Common myeloid progenitor, CD34-positive (primary cell): ENCODE results near the gene CNKSR1.
A peak's percentile ranks its signal among the peaks of the same experiment; 100 is the strongest.

ENCODE experiments used
- CTCF ChIA-PET: fragments of 350-600 bp; sonication (Branson Sonifier 250); formaldehyde crosslinking; loops from one replicate; lab custom pipeline; 2021; ENCODE audit warnings: antibody characterized with exemption; lab: Charles Lee
- POLR2A ChIA-PET: fragments of 350-600 bp; sonication (Branson Sonifier 250); formaldehyde crosslinking; loops from one replicate; lab custom pipeline; 2021; ENCODE audit warnings: antibody characterized with exemption; lab: Charles Lee
- DNase-seq, 3 donors: peaks; one replicate each; pipeline versions ENCODE4 v3.0.0 to v3.0.0-alpha.2; 2013
- H3K27ac ChIP-seq, 2 experiments: 1 replicate in 1 of 2; 2 replicates in 1 of 2; pipeline ENCODE4 v1.7.0; 2013; ENCODE audit warnings: inconsistent platforms in 2 of 2, low read length in 2 of 2, mild to moderate bottlenecking in 2 of 2, low read depth in 1 of 2, moderate library complexity in 1 of 2; ENCODE audit not compliant: severe bottlenecking in 2 of 2, insufficient read depth in 1 of 2, poor library complexity in 1 of 2
- H3K27me3 ChIP-seq, 5 experiments: replicated peaks in 2 of 5; 1 replicate in 3 of 5; 2 replicates in 2 of 5; pipeline versions ENCODE4 v1.6.1 to v1.7.0; 2013; ENCODE audit warnings: low read length in 4 of 5, mild to moderate bottlenecking in 2 of 5, moderate library complexity in 2 of 5, inconsistent platforms in 1 of 5; ENCODE audit not compliant: insufficient read depth in 5 of 5, control insufficient read depth in 4 of 5
- H3K36me3 ChIP-seq, 4 experiments: 1 replicate in 2 of 4; 2 replicates in 2 of 4; pipeline versions ENCODE4 v1.6.1 to v1.7.0; 2013; ENCODE audit warnings: low read length in 3 of 4, control low read depth in 1 of 4, mild to moderate bottlenecking in 1 of 4; ENCODE audit not compliant: control insufficient read depth in 4 of 4, insufficient read depth in 4 of 4
- H3K4me1 ChIP-seq, 4 experiments: 1 replicate in 3 of 4; 2 replicates in 1 of 4; pipeline versions ENCODE4 v1.6.1 to v1.7.1; 2013; ENCODE audit warnings: low read length in 3 of 4, mild to moderate bottlenecking in 3 of 4, control low read depth in 1 of 4, inconsistent platforms in 1 of 4, moderate library complexity in 1 of 4; ENCODE audit not compliant: control insufficient read depth in 4 of 4, insufficient read depth in 4 of 4; ENCODE audit errors: control extremely low read depth in 1 of 4
- H3K4me3 ChIP-seq, 7 experiments: 1 replicate in 4 of 7; 2 replicates in 3 of 7; pipeline versions ENCODE4 v1.5.1 to v1.7.0; 2013; ENCODE audit warnings: mild to moderate bottlenecking in 7 of 7, low read length in 6 of 7, moderate library complexity in 6 of 7, inconsistent platforms in 2 of 7, low read depth in 2 of 7, control low read depth in 1 of 7; ENCODE audit not compliant: insufficient read depth in 4 of 7, control insufficient read depth in 1 of 7; ENCODE audit errors: extremely low read depth in 1 of 7
- H3K9me3 ChIP-seq, 5 experiments: 1 replicate in 4 of 5; 2 replicates in 1 of 5; pipeline versions ENCODE4 v1.6.1 to v1.7.1; 2013; ENCODE audit warnings: low read length in 4 of 5, mild to moderate bottlenecking in 2 of 5, inconsistent platforms in 1 of 5, low read depth in 1 of 5, moderate library complexity in 1 of 5; ENCODE audit not compliant: control insufficient read depth in 4 of 5, insufficient read depth in 2 of 5; ENCODE audit errors: control extremely low read depth in 1 of 5
- WGBS: methylation state at CpG from one replicate; pipeline ENCODE4 v1.1.5; 2013; ENCODE audit not compliant: insufficient coverage; 5-methylcytosine and 5-hydroxymethylcytosine counted together

Gene CNKSR1

GRCh38 chr1:26234644-26235370 lies 57.5 kb downstream of the CNKSR1 start:
- H3K9me3 ChIP-seq: no peaks in the 10 kb centered on the region
- POLR2A ChIA-PET: interaction anchor here (0.6 to 2.1 kb wide), 4 partner anchors 41 to 113 kb away, joined by 3 to 7 read pairs (median 3); partner anchors contain the start of gene ZNF593
- CTCF ChIA-PET: interaction anchor here (0.8 to 2.3 kb wide), 18 partner anchors 9 to 96 kb away, joined by 3 to 12 read pairs (median 3); partner anchors contain the start of genes C1orf232, CATSPER4 and ZNF593
- peaks cover 3 to 35% (median 19%) of the 10 kb centered on the region in 4 experiments for H3K4me1 ChIP-seq
- WGBS: 0% methylated on average over 18 of the region's 30 CpGs
- peaks cover 0 to 3% (median 2%) of the 10 kb centered on the region in 4 experiments for H3K36me3 ChIP-seq
- H3K27me3 ChIP-seq: no peaks in the 10 kb centered on the region
- H3K27ac ChIP-seq: peak overlapping the region; percentile 78 to 96
- H3K4me3 ChIP-seq: peak overlapping the region; percentile 71 to 99 (median 93)
- peak; percentile 31 to 45 (median 36) for DNase-seq

GRCh38 chr1:26237230-26237966 lies 60.1 kb downstream of the CNKSR1 start:
- Histone ChIP-seq H3K9me3 (no peaks in the 10 kb centered on the region), H3K27me3 (no peaks in the 10 kb centered on the region), H3K27ac (peak overlapping the region in 1 of 2 experiments; percentile 50), H3K4me3 (peak overlapping the region in 3 of 7 experiments; percentile 8 to 38 (median 8)), H3K36me3 (peaks cover under 1 to 10% (median 9%) of the 10 kb centered on the region in 4 experiments), H3K4me1 (peaks cover 3 to 35% (median 18%) of the 10 kb centered on the region in 4 experiments)
- peak; percentile 34 to 82 (median 77) for DNase-seq
- WGBS: 52% methylated on average over 3 of the region's 6 CpGs
- CTCF ChIA-PET: interaction anchor here (1.7 to 2.5 kb wide), 2 partner anchors 11 to 18 kb away, joined by 5 to 6 read pairs; no protein-coding TSS in a partner anchor
- POLR2A ChIA-PET: interaction anchor here (0.7 kb wide), 1 partner anchor 125 kb away, joined by 3 read pairs; no protein-coding TSS in a partner anchor
